HepG2 (cell line): Measurements from ENCODE around the gene ZCCHC24. TPM values are rescaled to one million over a fixed set of nuclear protein-coding genes. Genes with fewer than 3 reads are reported as not detected.

Source experiments
- ATAC-seq: fragments of 200-7000 bp; cut with Tn5 transposase; 3 replicates; pipeline ENCODE4 v1.9.1; 2020; ENCODE audit warnings: mild to moderate bottlenecking, moderate library complexity
- BruUV-seq: library from RNA; stranded (reverse); fragments of 400-500 nt; replicated peaks from 2 replicates; lab custom pipeline; 2021; lab: Mats Ljungman, UMichigan
- CTCF ChIA-PET: fragments of 300-600 bp; formaldehyde crosslinking; extraction: SDS; loops from one replicate; lab custom pipeline; 2021; ENCODE audit warnings: low total read pairs, inconsistent platforms, low intra/inter-chr PET ratio; lab: Yijun Ruan, JAX
- POLR2A ChIA-PET: fragments of 350-600 bp; sonication (Branson Sonifier 250); formaldehyde crosslinking; loops from one replicate; lab custom pipeline; 2020; ENCODE audit warnings: antibody characterized with exemption, inconsistent platforms; lab: Yijun Ruan, JAX
- DNase-seq: peaks from one replicate; pipeline ENCODE4 v3.0.0-alpha.2; 2015; ENCODE audit warnings: low spot score
- FAIRE-seq: peaks from 3 replicates; lab custom pipeline; 2011; peaks lifted over from hg19 to GRCh38; lab: Jason Lieb, UNC
- H2AFZ ChIP-seq: one replicate; pipeline ENCODE4 v1.6.1; 2011; ENCODE audit warnings: low read length, inconsistent platforms
- H3K27ac ChIP-seq: fragments of 300-600 bp; 3 replicates; pipeline ENCODE4 v1.8.0; 2011; ENCODE audit warnings: mixed run types, mild to moderate bottlenecking, mixed read lengths, low read length, inconsistent platforms; ENCODE audit not compliant: insufficient read depth; ENCODE audit errors: extremely low read length
- H3K27me3 ChIP-seq, 2 experiments: fragments of 200-600 bp in 1 of 2; 2 replicates in 1 of 2; 3 replicates in 1 of 2; pipeline versions ENCODE4 v1.6.0 to v1.8.0; 2011; ENCODE audit warnings: low read length in 2 of 2, mild to moderate bottlenecking in 2 of 2, moderate library complexity in 2 of 2, inconsistent platforms in 1 of 2; ENCODE audit not compliant: insufficient read depth in 2 of 2, control insufficient read depth in 1 of 2
- H3K36me3 ChIP-seq, 2 experiments: fragments of 200-600 bp in 1 of 2; replicated peaks in 1 of 2; 2 replicates in 1 of 2; 3 replicates in 1 of 2; pipeline versions ENCODE4 v1.5.1 to v1.8.0; 2011; ENCODE audit warnings: low read length in 2 of 2, inconsistent platforms in 1 of 2; ENCODE audit not compliant: insufficient read depth in 2 of 2, control insufficient read depth in 1 of 2
- H3K4me1 ChIP-seq: 2 replicates; pipeline ENCODE4 v1.5.1; 2012; ENCODE audit warnings: low read length, inconsistent platforms; ENCODE audit not compliant: insufficient read depth
- H3K4me2 ChIP-seq: 2 replicates; pipeline ENCODE4 v1.6.0; 2011; ENCODE audit warnings: low read depth, low read length, inconsistent platforms
- H3K4me3 ChIP-seq, 3 experiments: fragments of 200-600 bp in 1 of 3; sonication (generic), shearing (Covaris generic) in 1 of 3; replicated peaks in 1 of 3; 2 replicates each; pipeline ENCODE4 v1.5.1; 2011 to 2016; ENCODE audit warnings: low read length in 3 of 3, inconsistent platforms in 2 of 3, low read depth in 2 of 3, mild to moderate bottlenecking in 2 of 3, control low read depth in 1 of 3, mixed read lengths in 1 of 3; ENCODE audit not compliant: insufficient read depth in 1 of 3
- H3K79me2 ChIP-seq: one replicate; pipeline ENCODE4 v1.6.1; 2011; ENCODE audit warnings: low read length, inconsistent platforms; ENCODE audit not compliant: insufficient read depth
- H3K9ac ChIP-seq: 2 replicates; pipeline ENCODE4 v1.6.0; 2011; ENCODE audit warnings: mild to moderate bottlenecking, low read depth, low read length, inconsistent platforms; ENCODE audit not compliant: insufficient read depth
- H3K9me3 ChIP-seq: 2 replicates; pipeline ENCODE4 v1.5.1; 2012; ENCODE audit warnings: mild to moderate bottlenecking, low read length
- H4K20me1 ChIP-seq: 2 replicates; pipeline ENCODE4 v1.6.0; 2011; ENCODE audit warnings: inconsistent platforms, mild to moderate bottlenecking, low read length, moderate library complexity; ENCODE audit not compliant: insufficient read depth
- EEA1 ChIP-seq: sonication (generic); formaldehyde crosslinking; IDR thresholded peaks from 2 replicates; pipeline ENCODE4 v1.5.1; 2020; ENCODE audit warnings: mild to moderate bottlenecking, missing genetic modification reagents, borderline replicate concordance
- ELF1 ChIP-seq: sonication (generic); formaldehyde crosslinking; IDR thresholded peaks from 2 replicates; pipeline ENCODE4 v1.4.0; 2020; ENCODE audit warnings: missing genetic modification reagents
- FOXA1 ChIP-seq, 2 experiments: fragments of 450-650 bp in 1 of 2; sonication (generic) in 1 of 2; formaldehyde crosslinking in 1 of 2; IDR thresholded peaks; 2 replicates each; pipeline versions ENCODE4 v1.4.0 to v1.6.1; 2016 to 2020; ENCODE audit warnings: missing genetic modification reagents in 1 of 2
- FOXK1 ChIP-seq: sonication (generic); formaldehyde crosslinking; IDR thresholded peaks from 2 replicates; pipeline ENCODE4 v1.4.0; 2020; ENCODE audit warnings: low read depth, missing genetic modification reagents, borderline replicate concordance
- HHEX ChIP-seq: IDR thresholded peaks from 2 replicates; pipeline ENCODE4 v1.6.1; 2016; ENCODE audit warnings: control low read depth
- KMT2A ChIP-seq: sonication (generic); formaldehyde crosslinking; IDR thresholded peaks from 2 replicates; pipeline ENCODE4 v1.4.0; 2020; ENCODE audit warnings: missing genetic modification reagents
- MAZ ChIP-seq, 2 experiments: sonication (generic) in 1 of 2; formaldehyde crosslinking in 1 of 2; IDR thresholded peaks; 2 replicates each; pipeline versions ENCODE4 v1.5.0 to v1.6.1; 2012 to 2020; ENCODE audit warnings: low read depth in 2 of 2, mild to moderate bottlenecking in 2 of 2, borderline replicate concordance in 1 of 2, improper control_type of control experiment in 1 of 2, low read length in 1 of 2, missing genetic modification reagents in 1 of 2, moderate library complexity in 1 of 2
- NFKBIZ ChIP-seq: IDR thresholded peaks from 2 replicates; pipeline ENCODE4 v1.6.1; 2018; ENCODE audit warnings: missing genetic modification reagents, missing compliant biosample characterization
- NPAS2 ChIP-seq: sonication (generic); formaldehyde crosslinking; IDR thresholded peaks from 2 replicates; pipeline ENCODE4 v1.8.0; 2022; ENCODE audit warnings: mild to moderate bottlenecking, missing genetic modification reagents, borderline replicate concordance
- PHF21A ChIP-seq: sonication (generic); formaldehyde crosslinking; IDR thresholded peaks from 2 replicates; pipeline ENCODE4 v1.5.0; 2020; ENCODE audit warnings: mild to moderate bottlenecking, missing genetic modification reagents
- POLR2AphosphoS2 ChIP-seq: IDR thresholded peaks from 2 replicates; pipeline ENCODE4 v1.6.1; 2011; ENCODE audit warnings: low read depth, low read length, improper control_type of control experiment
- RARG ChIP-seq: sonication (generic); formaldehyde crosslinking; IDR thresholded peaks from 2 replicates; pipeline ENCODE4 v1.4.0; 2020; ENCODE audit warnings: low read depth, mild to moderate bottlenecking, missing genetic modification reagents
- SNRNP70 ChIP-seq: fragments of 200-400 bp; formaldehyde crosslinking; IDR thresholded peaks from 2 replicates; pipeline ENCODE4 v1.6.1; 2017; ENCODE audit warnings: mild to moderate bottlenecking, low read depth, low read length, moderate library complexity
- SRSF4 ChIP-seq: fragments of 200-400 bp; formaldehyde crosslinking; IDR thresholded peaks from one replicate; pipeline ENCODE4 v1.6.1; 2018; ENCODE audit warnings: mild to moderate bottlenecking, low read depth, low read length, moderate library complexity; ENCODE audit not compliant: poor library complexity, severe bottlenecking
- SRSF9 ChIP-seq: fragments of 200-400 bp; formaldehyde crosslinking; IDR thresholded peaks from 2 replicates; pipeline ENCODE4 v1.6.1; 2018; ENCODE audit warnings: borderline replicate concordance, mild to moderate bottlenecking, low read depth, low read length; ENCODE audit not compliant: insufficient read depth, poor library complexity, severe bottlenecking
- ZEB1 ChIP-seq: IDR thresholded peaks from 2 replicates; pipeline ENCODE4 v1.6.1; 2012; ENCODE audit warnings: mild to moderate bottlenecking, low read depth, inconsistent platforms; ENCODE audit not compliant: insufficient replicate concordance
- ZNF263 ChIP-seq: sonication (generic); formaldehyde crosslinking; IDR thresholded peaks from 2 replicates; pipeline ENCODE4 v1.4.0; 2020; ENCODE audit warnings: missing genetic modification reagents
- ZNF543 ChIP-seq: sonication (generic); formaldehyde crosslinking; IDR thresholded peaks from 2 replicates; pipeline ENCODE4 v1.4.0; 2020; ENCODE audit warnings: mild to moderate bottlenecking, missing genetic modification reagents
- ZSCAN21 ChIP-seq: sonication (generic); formaldehyde crosslinking; IDR thresholded peaks from 2 replicates; pipeline ENCODE4 v1.8.0; 2022; ENCODE audit warnings: mild to moderate bottlenecking, missing genetic modification reagents, moderate library complexity, borderline replicate concordance
- WGBS: methylation state at CpG from one replicate; pipeline ENCODE4 v1.1.6; 2017; ENCODE audit warnings: low lambda C conversion rate; 5-methylcytosine and 5-hydroxymethylcytosine counted together
- in situ Hi-C: cut with HindIII; loops from 2 replicates; pipeline ENCODE4 v1.10.0; 2017; ENCODE audit warnings: low pct_unique_long_range_greater_than_20kb; ENCODE audit not compliant: extremely low pct_ligation_motif_present
- intact Hi-C: fragments of 100-400 bp; cut with micrococcal nuclease; formaldehyde crosslinking; loops from one replicate; pipeline ENCODE4 v1.10.0; 2022; ENCODE audit not compliant: unreplicated experiment
- polyA plus RNA-seq, 8 experiments: library from polyadenylated mRNA; depleted of rRNA in 3 of 8; stranded (reverse) in 7 of 8; unstranded in 1 of 8; fragments of >200 nt; fragmentation: Illumina TruSeq in 4 of 8; extraction: Trizol in 4 of 8; gene quantifications; 2 replicates each; pipeline versions ENCODE4 v1.2.1 to v1.2.3, GENCODE V29; 2011 to 2016; ENCODE audit warnings: low read depth in 4 of 8, missing spikeins in 1 of 8, mixed read lengths in 1 of 8; ENCODE audit not compliant: insufficient read depth in 1 of 8
- total RNA-seq, 5 experiments: library from RNA; depleted of rRNA; stranded (reverse); fragments of >200 nt; fragmentation: Illumina TruSeq; extraction: Trizol; gene quantifications; 2 replicates each; pipeline ENCODE4 v1.2.3, GENCODE V29; 2016; ENCODE audit warnings: low read depth in 1 of 5
- TF ChIP-seq, protein P1 (sequence below): sonication (generic); formaldehyde crosslinking; IDR thresholded peaks from 2 replicates; pipeline ENCODE4 v1.4.0; 2020; ENCODE audit warnings: mild to moderate bottlenecking, missing genetic modification reagents
- TF ChIP-seq, protein P2 (sequence below): sonication (generic); formaldehyde crosslinking; IDR thresholded peaks from 2 replicates; pipeline ENCODE4 v1.8.0; 2023; ENCODE audit warnings: mild to moderate bottlenecking, missing genetic modification reagents

The ZCCHC24 gene
- total and polyA plus RNA-seq, 2 of the 13 experiments (the other 11 are each of a cell fraction or from before 2014, with no cell fraction given), result 3.1 to 7.9 TPM

DNA sequence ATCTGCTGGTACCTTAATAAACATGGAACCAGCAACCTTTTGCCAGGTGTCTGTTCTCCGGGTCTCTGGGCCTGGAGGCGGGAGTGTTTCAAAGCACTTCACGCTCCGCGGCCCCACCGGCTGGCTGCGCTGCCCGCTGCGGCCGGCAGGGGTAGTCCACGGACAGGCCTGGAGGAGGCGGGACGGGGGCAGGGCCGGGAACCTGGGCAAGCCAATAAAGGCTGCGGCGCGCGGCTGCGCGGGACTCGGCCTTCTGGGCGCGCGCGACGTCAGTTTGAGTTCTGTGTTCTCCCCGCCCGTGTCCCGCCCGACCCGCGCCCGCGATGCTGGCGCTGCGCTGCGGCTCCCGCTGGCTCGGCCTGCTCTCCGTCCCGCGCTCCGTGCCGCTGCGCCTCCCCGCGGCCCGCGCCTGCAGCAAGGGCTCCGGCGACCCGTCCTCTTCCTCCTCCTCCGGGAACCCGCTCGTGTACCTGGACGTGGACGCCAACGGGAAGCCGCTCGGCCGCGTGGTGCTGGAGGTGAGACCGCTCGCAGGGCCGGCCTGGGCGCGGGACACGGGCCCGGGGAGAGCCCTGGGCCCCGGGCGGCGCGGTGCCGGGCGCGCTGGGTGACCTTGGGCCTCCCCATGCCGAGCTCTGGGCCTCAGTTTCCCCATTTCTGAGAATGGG lies 98.1 kb downstream of the ZCCHC24 start, which contains the start of gene PPIF:
TSS of gene PPIF (plus strand) at position 244 of the 668 bp plus-strand sequence. CDS start at position 324, 80 bp downstream.
- POLR2A ChIA-PET, result interaction anchor here (0.9 to 7.8 kb wide), 9 partner anchors 8 to 35 kb away, joined by 3 to 134 read pairs (median 6); no protein-coding TSS in a partner anchor
- in situ Hi-C loops (no loop called here), intact Hi-C loops (loop anchor here (1.0 to 10.0 kb wide), 3 partner anchors 12 to 53 kb away; no protein-coding TSS in a partner anchor)
- peaks cover 34% of the 10 kb centered on the region for H3K79me2 ChIP-seq
- H3K4me3 ChIP-seq, result peak within 1 kb of the TSS; percentile 75 to 85 (median 78)
- H3K9ac ChIP-seq, result peak within 1 kb of the TSS; percentile 94
- peaks cover 36% of the 10 kb centered on the region for H4K20me1 ChIP-seq
- H3K4me2 ChIP-seq, result peak within 1 kb of the TSS; percentile 96
- FAIRE-seq (no peak), ATAC-seq (peak; percentile 86), DNase-seq (peak; percentile 79)
- no peaks in the 10 kb centered on the region for H3K9me3 ChIP-seq
- CTCF ChIA-PET, result no interaction called here
- no peaks in the 10 kb centered on the region for H3K27me3 ChIP-seq
- H2AFZ ChIP-seq, result no peak within 1 kb of the TSS
- peak within 1 kb of the TSS; percentile 93 for H3K27ac ChIP-seq
- 0% methylated on average over 10 of the region's 77 CpGs for WGBS
- H3K4me1 ChIP-seq, result peaks cover 62% of the 10 kb centered on the region
- BruUV-seq, result no TSS peak
- H3K36me3 ChIP-seq, result peaks cover 26 to 36% of the 10 kb centered on the region in 2 experiments
- TF ChIP-seq SRSF4 (no peak), NFKBIZ (CRISPR knock-in tag) (no peak), RARG (no peak), MAZ (IDR thresholded peaks at IDR 0.05; ENCODE audit: borderline replicate concordance, low read depth, low read length) (peak; percentile 22), MAZ (CRISPR knock-in tag; IDR thresholded peaks at IDR 0.05; ENCODE audit: low read depth) (peak; percentile 80), ZNF263 (CRISPR knock-in tag) (peak; percentile 77; the same call in 1 of the 2 replicates), KMT2A (CRISPR knock-in tag) (no peak; the same call in 1 of the 2 replicates), FOXK1 (CRISPR knock-in tag) (peak; percentile 28; the same call in 1 of the 2 replicates), SRSF9 (no peak), ZNF543 (CRISPR knock-in tag) (no peak; the same call in 1 of the 2 replicates), NPAS2 (CRISPR knock-in tag) (no peak), PHF21A (peak; percentile 55), FOXA1 (IDR thresholded peaks at IDR 0.05) (no peak), FOXA1 (CRISPR knock-in tag; IDR thresholded peaks at IDR 0.05) (0 out of 2 replicates have a peak, but pooled peaks have one; percentile 4), ZSCAN21 (CRISPR knock-in tag) (peak; percentile 79), SNRNP70 (no peak), ELF1 (CRISPR knock-in tag) (no peak), POLR2AphosphoS2 (no peak), ZEB1 (no peak), HHEX (CRISPR knock-in tag) (no peak), EEA1 (CRISPR knock-in tag) (0 out of 2 replicates have a peak, but pooled peaks have one; percentile 17)
- TF ChIP-seq, protein P1, sequence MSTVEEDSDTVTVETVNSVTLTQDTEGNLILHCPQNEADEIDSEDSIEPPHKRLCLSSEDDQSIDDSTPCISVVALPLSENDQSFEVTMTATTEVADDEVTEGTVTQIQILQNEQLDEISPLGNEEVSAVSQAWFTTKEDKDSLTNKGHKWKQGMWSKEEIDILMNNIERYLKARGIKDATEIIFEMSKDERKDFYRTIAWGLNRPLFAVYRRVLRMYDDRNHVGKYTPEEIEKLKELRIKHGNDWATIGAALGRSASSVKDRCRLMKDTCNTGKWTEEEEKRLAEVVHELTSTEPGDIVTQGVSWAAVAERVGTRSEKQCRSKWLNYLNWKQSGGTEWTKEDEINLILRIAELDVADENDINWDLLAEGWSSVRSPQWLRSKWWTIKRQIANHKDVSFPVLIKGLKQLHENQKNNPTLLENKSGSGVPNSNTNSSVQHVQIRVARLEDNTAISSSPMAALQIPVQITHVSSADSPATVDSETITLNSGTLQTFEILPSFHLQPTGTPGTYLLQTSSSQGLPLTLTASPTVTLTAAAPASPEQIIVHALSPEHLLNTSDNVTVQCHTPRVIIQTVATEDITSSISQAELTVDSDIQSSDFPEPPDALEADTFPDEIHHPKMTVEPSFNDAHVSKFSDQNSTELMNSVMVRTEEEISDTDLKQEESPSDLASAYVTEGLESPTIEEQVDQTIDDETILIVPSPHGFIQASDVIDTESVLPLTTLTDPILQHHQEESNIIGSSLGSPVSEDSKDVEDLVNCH (CRISPR knock-in tag), result no peak
- TF ChIP-seq, protein P2, sequence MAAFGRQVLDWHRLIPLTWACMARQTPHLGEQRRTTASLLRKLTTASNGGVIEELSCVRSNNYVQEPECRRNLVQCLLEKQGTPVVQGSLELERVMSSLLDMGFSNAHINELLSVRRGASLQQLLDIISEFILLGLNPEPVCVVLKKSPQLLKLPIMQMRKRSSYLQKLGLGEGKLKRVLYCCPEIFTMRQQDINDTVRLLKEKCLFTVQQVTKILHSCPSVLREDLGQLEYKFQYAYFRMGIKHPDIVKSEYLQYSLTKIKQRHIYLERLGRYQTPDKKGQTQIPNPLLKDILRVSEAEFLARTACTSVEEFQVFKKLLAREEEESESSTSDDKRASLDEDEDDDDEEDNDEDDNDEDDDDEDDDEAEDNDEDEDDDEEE (CRISPR knock-in tag), result 0 out of 2 replicates have a peak, but pooled peaks have one; percentile 44
